D721Med (cell line): Measurements from ENCODE around the gene SGSM2.

Experiments used
- DNase-seq: peaks from one replicate; pipeline ENCODE4 v3.0.0; 2011; ENCODE audit warnings: low spot score; ENCODE audit not compliant: insufficient read length
- FAIRE-seq: peaks from 2 replicates; lab custom pipeline; 2011; peaks lifted over from hg19 to GRCh38; lab: Jason Lieb, UNC
- CTCF ChIP-seq: IDR thresholded peaks from 2 replicates; pipeline ENCODE4 v1.5.1; 2012; ENCODE audit warnings: mild to moderate bottlenecking, control low read depth; ENCODE audit not compliant: insufficient read depth; ENCODE audit errors: missing control alignments

SGSM2 gene

GRCh38 chr17:2337544-2338314 is 428 bp downstream of the SGSM2 start:
- FAIRE-seq = no peak
- DNase-seq = peak; percentile 66
- TF ChIP-seq CTCF = no peak

DNA sequence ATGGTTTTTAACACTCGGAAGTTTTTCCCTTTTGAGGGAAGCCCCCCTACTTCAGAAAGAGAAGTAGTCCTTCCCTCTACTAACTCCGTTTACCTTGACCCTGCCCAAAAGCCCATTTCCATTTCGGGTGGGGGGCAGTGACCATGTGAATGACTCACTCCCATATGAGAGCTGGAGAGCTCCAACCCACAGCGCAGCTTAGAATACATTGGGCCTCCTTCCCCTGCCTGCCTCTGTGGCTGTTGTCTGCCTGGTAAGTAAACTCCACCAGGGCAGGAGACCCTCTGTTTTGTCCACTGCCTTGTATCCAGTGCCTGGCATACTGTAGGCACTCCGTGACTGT is 985 bp downstream of the SGSM2 start:
- no peak for FAIRE-seq
- no peak for TF ChIP-seq CTCF
- DNase-seq = no peak

DNA sequence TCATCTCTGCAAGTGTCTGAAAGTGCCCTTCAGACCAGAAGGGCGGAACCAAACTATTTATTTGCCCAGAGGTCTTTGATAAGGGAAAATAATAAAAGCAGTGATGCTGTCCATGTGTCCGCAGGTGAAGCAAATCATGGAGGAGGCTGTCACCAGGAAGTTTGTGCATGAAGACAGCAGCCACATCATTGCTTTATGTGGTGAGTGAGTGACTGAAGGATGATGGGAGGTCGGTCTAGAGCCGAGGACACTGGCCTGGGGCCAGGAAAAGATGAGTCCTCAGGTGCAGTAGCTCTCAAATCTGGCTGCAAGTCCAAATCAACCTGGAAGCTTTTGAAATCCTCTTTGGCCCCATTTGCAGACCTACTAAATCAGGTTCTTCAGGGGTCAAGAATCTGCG is 6.1 kb downstream of the SGSM2 start:
- DNase-seq (no peak), FAIRE-seq (no peak)
- TF ChIP-seq CTCF = no peak

- DNase-seq = no peak
- TF ChIP-seq CTCF = no peak
Observed at GRCh38 chr17:2344528-2344927, 7.2 kb downstream of the SGSM2 start.

DNA sequence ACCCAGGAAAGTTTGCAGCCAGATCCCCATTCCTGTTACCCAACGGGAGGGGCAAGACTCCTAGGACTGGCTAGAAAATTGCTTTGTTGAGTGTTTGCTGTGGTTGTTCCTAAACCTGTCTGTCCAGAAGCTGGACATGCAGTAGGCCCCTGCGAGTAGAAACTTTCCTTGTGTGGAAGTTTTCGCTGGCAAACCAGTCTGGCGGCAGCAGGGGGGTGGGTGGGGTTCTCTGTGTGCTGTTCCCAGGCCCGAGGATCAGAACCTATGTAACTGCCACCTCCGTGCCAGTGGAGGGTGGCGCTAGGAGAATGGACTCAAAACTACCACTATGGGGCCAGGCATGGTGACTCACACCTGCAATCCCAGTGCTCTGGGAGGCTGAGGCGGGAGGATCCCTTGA is 9.2 kb downstream of the SGSM2 start:
- no peak for DNase-seq
- no peak for TF ChIP-seq CTCF
- FAIRE-seq = no peak

More at GRCh38 chr17:2344528-2344927, 7.2 kb downstream of the SGSM2 start:
- FAIRE-seq = no peak

GRCh38 chr17:2347805-2348685 is 10.7 kb downstream of the SGSM2 start:
- TF ChIP-seq CTCF = no peak
- DNase-seq = peak; percentile 80
- FAIRE-seq = peak; percentile 94
